ENCODE measurements around the gene VDR. TPM values are rescaled to one million over a fixed set of nuclear protein-coding genes. Genes with fewer than 3 reads are reported as not detected.
"Not testable (repeated sequence)": the region's sequence is repeated elsewhere in the genome, so short reads cannot be mapped to it uniquely, and the experiment has no call there.

Gene VDR
- total RNA-seq, 1 donor from 2014 or later = 0.26 TPM

DNA sequence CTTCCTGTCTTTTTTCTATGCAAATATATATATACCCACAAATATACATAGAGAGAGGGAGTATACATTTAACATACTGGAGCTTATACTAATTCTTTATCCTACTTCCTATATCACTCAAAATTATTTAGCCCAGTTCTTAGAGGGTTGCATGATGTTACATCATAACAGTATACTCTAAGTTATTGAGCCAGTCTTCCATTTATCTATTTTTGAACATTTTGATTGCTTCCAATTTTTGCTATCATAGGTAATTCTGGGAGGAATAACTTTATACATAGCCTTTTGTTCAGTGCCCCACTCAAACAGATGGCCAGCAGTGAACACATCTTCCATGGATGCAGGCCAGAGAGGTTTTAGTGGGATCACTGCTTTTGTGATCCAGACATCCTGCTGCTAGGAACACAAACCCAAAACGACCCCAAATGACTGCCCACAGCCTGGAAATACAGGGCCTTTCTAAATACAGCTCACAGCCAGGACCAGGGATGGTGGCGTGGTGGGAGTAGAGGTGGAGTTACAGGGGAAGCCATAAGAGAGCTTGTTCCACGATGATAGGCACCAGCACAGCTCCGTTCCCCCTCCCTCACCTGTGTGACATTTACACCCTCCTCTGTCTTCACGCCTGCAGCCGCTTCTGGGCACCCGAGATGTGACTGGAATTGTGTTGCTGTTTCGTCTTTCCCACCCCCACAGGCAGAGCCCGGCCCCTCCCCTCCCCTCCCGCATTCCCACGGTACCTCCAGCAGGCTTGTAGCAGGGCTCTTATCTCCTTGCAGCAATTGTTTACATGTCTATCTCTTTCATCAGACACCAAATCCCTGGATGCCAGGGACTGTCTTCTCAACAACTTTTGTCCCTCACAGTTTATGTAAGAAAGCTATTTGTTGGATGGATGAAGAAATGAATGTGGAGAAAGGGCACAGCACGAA, 54.4 kb downstream of the VDR start:
- no peak for DNase-seq (ENCODE audit: low read depth, low spot score)

DNA sequence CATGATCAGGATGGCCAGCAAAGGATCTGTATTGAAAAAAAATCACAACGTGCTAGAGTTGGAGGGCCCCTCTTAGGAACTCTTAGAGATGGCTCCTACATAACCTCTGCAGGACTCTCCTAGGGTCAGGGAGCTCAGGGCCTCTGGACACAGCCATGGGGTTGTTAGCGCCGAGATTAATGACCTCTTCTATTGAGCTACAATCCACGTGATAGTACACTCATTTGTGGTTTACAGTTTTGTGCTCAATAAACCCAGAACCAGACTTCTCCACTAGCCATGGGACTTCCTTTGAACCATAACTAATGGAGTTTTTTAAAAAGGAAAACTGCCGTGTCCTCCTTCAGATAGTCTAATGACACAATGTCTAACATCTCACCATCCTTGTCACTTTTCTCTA, 55.5 kb downstream of the VDR start:
- DNase-seq (ENCODE audit: low read depth, low spot score) = no peak

DNA sequence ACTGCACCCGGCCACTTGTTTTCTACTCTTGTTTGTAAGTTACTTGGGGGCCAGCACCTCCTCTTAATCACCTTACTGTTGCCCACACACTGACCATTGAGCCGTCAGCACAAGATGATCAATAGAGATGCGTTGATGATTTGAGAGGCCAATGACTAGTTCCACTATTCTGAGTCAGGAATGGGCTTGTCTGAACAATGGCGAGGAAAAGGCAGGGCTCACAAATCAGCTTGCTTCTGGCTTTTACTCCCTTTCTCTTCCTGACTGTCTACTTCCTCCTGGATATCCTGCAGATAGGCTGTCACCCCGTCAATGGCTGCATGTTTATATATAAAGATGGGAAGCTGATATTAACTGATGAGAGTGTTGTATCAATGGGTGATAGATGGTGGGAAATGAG, 55.9 kb downstream of the VDR start:
- no peak for DNase-seq (ENCODE audit: low read depth, low spot score)

DNA sequence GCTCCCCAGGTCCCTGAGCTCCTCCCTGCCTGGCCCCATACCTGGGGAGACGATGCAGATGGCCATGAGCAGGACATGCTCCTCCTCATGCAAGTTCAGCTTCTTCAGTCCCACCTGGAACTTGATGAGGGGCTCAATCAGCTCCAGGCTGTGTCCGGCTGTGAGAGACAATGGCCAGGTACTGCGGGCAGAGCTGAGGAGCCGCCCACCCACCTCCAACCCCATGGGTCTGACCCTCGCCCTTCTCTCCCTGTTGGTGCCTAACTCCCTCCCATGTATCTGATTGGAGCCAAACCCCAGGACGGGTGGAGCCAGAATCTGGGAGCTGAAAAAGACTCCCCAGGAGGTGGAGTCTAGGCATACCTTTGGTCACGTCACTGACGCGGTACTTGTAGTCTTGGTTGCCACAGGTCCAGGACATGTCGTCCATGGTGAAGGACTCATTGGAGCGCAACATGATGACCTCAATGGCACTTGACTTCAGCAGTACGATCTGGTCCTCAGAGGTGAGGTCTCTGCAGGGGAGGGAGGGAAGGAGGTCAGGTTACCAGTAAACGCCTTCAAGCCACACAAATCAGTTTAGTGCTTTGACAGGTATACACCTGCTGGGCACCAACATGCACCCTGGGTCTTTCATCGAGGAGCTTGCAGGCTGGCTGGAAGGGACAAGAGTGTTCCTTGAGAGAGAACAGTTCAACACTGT, 58.3 kb downstream of the VDR start:
- DNase-seq (ENCODE audit: low read depth, low spot score) = no peak

DNA sequence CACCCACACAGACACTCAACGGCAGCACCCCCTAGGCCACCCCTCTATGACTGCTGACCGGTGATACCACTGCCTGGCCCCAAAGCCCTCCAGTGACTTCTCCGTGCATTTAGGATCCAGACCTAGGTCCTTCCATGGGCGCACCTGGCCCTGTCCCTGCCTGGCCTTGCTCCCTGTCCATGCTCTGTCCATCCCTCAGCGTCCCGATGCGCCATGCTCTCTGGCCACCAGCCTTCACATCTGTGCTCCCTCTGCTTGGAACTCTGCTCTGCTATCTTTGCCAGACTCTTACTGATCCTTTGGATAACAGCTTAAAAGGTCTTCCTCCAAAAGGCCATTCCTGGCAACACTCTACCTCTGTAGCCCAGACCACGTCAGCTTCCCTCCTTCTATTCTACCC, 59.7 kb downstream of the VDR start:
- no peak for DNase-seq (ENCODE audit: low read depth, low spot score)

DNA sequence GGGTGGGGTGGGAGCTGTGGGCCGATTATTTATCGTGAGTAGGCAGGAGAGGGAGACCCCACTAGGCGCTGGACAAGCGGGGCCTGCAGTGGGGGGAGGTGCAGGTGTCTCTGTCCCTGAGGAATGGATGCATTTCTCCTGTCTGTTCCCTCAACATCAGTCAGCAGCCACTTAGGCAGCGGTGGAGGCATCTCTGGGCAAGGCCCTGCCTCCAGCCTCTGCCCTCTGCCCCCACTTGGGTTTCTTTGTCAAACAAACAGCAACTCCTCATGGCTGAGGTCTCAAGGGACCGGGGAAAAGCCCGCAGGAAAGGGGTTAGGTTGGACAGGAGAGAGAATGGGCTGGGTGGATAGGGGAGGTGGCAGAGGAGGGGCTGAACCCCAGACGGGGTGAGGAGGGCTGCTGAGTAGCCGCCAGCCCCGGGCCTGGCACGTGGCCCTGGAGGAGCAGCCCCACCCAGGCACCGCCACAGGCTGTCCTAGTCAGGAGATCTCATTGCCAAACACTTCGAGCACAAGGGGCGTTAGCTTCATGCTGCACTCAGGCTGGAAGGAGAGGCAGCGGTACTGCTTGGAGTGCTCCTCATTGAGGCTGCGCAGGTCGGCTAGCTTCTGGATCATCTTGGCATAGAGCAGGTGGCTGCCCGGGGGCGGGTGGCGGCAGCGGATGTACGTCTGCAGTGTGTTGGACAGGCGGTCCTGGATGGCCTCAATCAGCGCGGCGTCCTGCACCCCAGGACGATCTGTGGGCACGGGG, 60.4 kb downstream of the VDR start:
- DNase-seq (ENCODE audit: low read depth, low spot score) = no peak

DNA sequence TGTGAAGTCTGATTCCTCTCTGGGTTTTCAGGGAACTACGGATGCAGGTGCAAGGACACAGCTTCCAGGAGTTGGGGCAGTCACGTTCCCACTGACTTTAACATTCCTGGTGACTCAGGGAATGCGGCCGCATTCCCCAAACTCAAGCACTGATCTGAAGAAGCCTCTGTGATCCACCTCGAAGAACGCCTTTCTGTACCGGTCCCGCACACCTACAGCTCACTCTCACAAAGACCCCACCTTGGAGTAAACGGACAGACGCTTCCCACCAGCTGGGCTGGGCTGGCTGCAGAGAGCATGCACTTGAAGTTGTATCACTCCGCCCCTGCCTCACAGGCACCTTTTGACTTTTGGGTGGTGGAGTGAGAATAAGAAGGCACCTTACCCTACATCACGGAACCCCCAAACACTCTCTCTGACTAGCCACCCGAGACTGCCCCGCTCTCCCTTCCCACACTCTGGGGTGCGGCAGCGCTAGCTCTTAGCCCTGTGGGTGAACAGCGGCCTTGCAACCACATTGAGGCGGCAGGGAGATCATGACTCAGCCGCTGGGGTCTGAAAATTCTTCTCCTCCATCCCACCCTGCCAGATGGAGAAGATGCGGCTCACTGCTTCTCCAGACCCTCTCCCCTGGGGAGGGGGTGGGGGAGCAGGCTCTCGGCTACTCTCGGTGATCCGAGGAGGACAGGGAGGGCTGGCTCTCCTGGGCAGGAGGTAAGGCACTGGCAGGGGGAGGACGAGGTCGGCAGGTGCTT, 61.4 kb downstream of the VDR start:
- no peak for DNase-seq (ENCODE audit: low read depth, low spot score)

DNA sequence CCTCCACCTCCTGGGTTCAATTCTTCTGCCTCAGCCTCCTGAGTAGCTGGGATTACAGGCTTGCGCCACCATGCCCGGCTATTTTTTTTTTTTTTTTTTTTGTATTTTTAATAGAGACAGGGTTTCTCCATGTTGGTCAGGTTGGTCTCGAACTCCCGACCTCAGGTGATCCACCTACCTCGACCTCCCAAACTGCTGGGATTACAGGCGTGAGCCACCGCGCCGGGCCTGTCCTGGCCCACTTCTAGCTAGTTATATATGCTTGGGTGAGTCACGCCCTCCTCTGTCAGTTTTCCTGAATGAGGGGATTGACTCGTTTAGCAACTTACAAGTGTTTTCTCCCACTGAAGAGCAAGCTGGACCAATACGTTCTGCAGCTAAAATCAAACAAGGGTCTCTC, 62.3 kb downstream of the VDR start:
- not testable (repeated sequence) for DNase-seq (ENCODE audit: low read depth, low spot score)

DNA sequence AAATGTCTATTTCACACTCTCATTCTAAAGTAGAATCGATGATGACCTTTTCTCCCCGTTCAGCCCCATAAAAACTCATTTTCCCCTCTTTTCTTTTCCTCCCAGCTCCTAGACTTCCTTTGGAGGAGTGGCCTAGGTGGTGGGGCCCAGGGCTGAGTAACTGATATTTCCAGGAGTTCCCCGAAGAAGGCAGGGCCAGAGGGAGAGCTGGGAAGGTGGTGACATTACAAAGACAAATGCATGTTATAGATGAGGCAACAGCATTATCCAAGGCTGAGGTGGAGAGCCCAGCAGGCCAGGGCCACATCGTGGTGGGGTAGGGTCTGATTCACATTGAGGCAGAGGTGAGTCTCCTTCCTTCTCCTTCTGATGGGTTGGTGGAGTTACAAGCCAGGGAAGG, 62.9 kb downstream of the VDR start:
- DNase-seq (ENCODE audit: low read depth, low spot score) = no peak

DNA sequence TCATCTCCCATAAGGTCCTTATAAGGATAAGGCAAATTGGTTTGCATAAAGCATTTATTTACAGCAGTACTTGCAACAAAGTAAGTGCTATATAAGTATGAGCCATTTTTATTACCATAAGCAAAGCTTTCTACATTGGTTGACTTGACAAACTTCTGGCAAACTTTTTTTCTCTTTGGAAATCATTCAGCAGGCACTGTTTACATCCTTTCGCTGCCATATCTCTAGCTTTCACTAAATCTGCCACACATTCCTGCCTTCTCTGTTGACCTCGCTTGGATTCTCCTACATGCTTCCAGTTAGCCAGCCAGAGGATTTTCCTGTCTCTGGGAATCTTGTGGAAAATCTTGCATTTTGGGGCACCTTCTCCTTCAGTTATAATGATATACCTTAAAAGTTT, 63.3 kb downstream of the VDR start:
- no peak for DNase-seq (ENCODE audit: low read depth, low spot score)

DNA sequence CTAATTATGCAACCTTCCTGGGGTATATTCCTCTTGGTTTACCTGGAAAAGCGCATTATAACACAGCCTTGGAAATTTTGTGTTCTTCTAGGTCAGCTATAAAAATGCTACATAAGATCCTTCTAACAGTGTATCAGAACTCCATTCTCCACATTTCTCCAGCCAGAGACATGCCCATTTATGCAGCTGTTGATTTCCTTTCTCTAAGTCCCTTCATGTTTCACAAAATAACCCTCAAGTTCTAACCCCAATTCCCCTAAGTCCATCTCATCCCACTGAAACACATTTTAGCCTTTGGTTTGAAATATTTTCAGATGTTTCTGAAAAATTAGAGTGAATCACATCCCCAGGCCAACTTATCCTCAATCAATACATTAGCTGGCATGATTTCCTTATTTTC, 64.2 kb downstream of the VDR start:
- DNase-seq (ENCODE audit: low read depth, low spot score) = no peak

DNA sequence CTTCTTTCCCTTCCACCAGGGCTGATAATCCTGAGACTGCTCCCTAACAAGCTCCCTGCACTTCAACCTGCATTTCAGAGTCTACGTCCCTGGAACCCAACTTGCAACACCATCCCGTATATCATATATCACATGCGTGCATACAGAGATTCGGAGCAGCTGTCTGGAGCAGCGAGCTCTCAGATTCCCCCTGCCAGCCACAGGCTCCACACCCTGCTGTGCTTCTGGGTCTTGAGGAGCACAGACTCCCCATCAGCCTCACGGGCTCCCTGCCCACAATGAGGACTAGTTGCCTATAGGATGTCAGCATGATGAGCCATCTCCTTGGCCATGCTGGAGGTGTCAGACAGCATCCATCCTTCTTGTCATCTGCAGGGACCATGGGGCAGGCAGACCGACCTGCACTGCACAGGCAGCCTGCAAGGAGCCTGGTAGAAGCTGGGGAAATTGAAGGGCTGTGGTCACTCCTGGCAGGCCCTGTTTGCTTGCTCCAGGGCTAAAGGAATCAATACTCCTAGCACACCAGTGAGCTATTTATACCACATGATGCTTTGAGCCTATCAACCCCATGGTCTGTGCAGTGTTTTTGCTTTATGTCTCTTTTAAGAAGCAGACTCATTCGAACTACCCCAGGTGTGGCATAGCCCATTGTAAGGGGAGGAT, 65.4 kb downstream of the VDR start:
- no peak for DNase-seq (ENCODE audit: low read depth, low spot score)

DNA sequence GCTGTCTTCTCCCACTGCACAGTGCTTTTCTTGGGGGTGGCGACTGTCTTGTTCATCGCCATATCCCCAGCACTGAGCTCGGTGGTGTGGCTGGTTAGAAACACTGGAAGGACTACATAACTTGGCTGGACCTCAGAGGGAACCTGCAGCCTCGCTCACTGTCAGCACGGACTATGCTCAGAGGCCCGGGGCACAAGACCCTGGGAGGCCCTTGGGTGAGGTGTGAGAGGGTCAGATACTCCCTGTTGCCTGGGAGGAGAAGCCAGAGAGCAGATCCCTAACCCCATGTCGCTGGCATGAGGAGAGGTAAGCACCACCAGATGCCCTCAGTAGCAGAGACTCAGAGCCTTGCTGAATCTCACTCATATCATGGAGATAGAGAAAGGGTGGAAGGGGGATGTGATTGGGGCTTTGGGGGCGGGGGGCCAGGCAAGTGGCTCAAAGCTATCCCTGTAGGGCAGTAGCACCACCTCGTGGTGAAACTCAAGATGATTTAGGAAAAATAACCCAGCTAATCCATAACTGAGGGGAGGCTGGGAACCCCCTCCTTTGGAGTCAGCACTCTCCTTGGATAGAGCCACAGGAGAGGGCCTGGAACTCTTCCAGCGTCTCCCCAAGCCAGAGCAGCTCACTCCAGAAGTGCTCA, 66.4 kb downstream of the VDR start:
- DNase-seq (ENCODE audit: low read depth, low spot score) = no peak

DNA sequence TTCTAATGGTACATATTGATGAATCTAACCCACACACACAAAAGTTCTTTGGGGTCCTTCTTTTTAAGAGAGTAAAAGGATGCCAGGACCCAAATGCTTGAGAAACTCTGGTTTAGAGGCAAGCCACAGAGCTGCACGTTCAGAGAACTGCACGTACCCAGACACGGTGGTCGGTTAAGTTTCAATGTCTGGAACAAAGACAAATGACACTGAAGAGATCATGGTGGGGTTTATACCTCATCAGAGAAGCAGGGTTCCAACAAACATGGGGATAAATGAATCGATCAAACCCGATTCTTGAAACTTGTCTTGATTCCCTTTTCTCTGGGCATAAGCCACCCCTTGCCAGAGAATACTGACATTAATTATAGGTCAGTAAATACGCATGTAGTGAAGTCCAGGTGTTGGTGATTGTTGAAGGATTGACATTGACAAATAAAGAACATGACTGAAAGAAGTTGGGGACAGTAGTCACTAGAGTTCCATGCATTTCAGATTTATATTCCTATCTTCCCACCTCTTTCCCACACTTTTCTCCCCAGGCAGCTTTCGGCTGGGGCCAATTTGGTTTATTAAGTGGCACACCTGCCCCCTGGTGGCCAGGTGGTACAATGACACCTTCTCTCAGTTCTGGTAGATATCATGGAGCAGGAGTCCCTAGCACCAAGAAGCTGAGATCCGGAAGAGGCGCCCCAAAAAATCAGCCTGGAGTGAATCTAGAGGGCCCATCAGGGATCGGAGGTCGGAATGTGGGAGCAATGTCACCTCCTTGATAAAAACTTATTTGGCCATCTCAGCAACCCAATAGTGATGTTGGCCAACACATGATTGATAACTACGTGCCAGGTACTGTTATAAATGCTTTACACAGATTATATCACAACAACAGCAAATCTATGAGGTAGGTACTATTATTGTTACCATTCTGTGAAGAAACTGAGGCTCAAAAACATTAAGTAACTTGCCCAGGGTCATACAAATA, 67.3 kb downstream of the VDR start:
- DNase-seq (ENCODE audit: low read depth, low spot score) = no peak

DNA sequence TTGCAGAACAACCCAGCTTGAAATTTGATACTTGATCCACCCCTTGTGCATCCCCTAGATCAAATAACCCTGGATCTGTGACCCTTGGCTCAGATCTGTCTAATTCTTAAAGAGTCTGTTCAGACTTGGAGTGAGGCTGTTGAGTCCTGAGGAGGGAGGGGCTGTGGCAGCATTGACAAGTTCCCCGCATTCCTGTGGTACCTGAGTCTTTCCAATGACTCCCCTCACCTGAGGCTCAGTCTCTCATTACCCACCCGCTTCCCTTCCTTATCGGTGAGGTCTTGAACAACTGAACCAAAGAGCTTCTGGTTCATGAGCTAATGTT, 69.0 kb downstream of the VDR start:
- DNase-seq (ENCODE audit: low read depth, low spot score) = no peak

DNA sequence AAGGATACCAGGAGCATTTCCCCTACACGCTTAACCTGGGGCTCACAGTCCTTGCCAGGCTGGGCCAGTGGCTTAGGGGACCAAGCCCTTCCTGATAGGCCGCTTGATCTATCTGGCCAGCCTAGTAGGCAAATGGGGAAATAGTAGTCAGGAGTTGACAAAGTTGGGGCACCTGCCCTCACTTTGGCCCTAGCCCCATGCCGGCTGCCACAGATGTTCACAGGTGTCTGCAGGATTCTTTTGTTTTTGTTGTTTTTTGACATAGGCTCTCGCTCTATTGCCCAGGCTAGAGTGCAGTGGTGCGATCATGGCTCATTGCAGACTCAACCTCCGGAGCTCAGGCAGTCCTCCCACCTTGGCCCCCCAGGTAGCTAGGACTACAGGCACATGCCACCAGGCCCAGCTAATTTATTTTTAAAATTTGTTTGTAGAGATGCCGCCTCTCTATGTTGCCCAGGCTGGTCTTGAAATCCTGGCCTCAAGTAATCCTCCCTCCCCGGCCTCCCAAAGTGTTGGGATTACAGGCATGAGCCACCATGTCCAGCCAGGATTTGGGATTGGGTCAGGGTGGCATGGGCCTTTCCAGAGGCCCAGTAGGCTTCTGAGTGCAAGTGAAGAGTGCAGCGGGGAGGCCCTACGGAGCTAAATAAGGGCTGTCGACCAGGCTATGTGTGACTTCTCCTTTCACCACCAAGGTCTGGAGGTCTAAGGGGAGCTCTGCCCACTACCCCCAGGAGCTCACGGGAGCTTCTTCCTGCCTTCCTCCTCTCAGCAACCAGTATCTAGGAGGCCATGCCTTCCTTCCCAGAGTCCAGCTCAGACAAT, 69.6 kb downstream of the VDR start:
- DNase-seq (ENCODE audit: low read depth, low spot score) = no peak

DNA sequence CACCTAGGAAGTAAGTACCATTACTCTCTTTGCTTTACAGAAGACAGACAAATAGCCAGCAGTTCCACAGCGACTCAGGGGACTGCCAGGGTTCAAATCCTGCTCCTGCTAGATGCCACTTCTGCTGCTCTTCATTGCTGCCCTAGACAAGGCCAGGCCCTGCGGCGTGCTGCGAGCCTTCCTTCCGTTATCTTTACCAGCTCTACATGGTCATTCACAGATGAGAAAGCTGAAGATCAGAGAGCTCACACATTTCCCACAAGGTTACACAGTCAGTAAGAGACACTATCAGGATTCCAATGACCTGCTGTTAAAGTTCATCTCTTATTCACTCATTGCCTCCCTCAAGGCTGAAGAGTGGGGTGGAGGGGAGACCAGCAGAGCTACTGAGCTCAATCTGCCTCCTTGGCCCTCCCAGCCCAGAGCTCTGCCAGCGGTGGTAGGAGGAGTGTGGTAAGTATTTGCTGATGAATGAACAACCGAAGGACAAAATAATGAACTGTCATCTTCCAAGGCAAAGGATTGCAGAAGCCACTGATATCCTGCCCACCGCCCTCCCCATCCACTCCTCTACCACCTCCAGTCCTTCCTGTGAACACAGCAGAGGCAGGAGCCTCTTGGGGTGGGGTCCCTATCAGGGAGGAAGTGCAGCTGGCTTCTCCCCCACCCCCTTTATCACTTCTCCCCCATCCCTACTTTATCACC, 70.4 kb downstream of the VDR start:
- no peak for DNase-seq (ENCODE audit: low read depth, low spot score)

DNA sequence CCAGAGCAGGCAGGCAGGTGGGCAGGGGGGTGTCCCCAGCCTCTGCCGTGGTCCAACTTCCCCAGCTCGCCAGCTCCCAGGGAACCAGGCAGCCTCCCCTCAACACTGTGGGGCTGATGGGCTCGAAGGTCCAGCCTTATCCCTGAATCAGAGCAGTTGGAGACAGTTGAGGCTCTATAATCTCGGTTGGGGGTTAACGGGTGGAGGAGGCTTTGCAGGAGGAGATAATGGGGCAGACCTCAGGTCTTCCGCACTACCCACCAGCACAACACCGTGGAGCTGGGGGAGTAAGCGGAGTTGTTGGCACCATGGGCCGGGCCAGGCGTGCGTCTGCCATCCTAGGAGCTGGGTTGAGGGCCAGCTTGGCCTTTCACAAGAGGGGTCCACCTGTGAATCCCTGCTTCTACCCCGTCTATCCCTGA, 71.2 kb downstream of the VDR start:
- DNase-seq (ENCODE audit: low read depth, low spot score) = no peak

All from pulmonary artery endothelial cell (primary cell).